ENCODE results near the gene TESMIN.
A peak's percentile ranks its signal among the peaks of the same experiment; 100 is the strongest.

The TESMIN gene

GRCh38 chr11:68673306-68673945 is 77.9 kb downstream of the TESMIN start:
- TF ChIP-seq EZH2phosphoT487 (IDR thresholded peaks at IDR 0.05; ENCODE audit: low read length) (no peak), EZH2 (optimal IDR thresholded peaks at IDR 0.05; ENCODE audit: low read depth, low read length) (no peak), CTCF (IDR thresholded peaks at IDR 0.05; ENCODE audit: low read length) (no peak)
- H3K9me3 ChIP-seq (replicated peaks; ENCODE audit: insufficient read depth, low read length): no peaks in the 10 kb centered on the region
- H4K20me1 ChIP-seq (ENCODE audit: insufficient read depth, low read length): no peaks in the 10 kb centered on the region
- H3K9me2 ChIP-seq (replicated peaks; ENCODE audit: insufficient read depth, low read length): no peaks in the 10 kb centered on the region
- no peak overlapping the region for H3K4me2 ChIP-seq (ENCODE audit: low read depth, low read length)
- no peak overlapping the region for H3K4me3 ChIP-seq (ENCODE audit: low read length)
- peaks cover 32% of the 10 kb centered on the region for H3K27me3 ChIP-seq (replicated peaks; ENCODE audit: insufficient read depth, low read length)
- H2AFZ ChIP-seq (ENCODE audit: low read length): no peak overlapping the region
- DNase-seq: no peak
- no peak overlapping the region for H3K9ac ChIP-seq (ENCODE audit: low read length)
- no peak overlapping the region for H3K27ac ChIP-seq (ENCODE audit: low read length)
- H3F3A ChIP-seq (ENCODE audit: insufficient read depth, low read length): no peaks in the 10 kb centered on the region
- H3K79me2 ChIP-seq (ENCODE audit: low read length): no peaks in the 10 kb centered on the region
- H3K36me3 ChIP-seq (replicated peaks; ENCODE audit: insufficient read depth, low read length): no peaks in the 10 kb centered on the region
- H3K4me1 ChIP-seq (ENCODE audit: low read length): peaks cover 10% of the 10 kb centered on the region

GRCh38 chr11:68670208-68670992 is 80.9 kb downstream of the TESMIN start:
- no peak for DNase-seq
- peaks cover 33% of the 10 kb centered on the region for H3K27me3 ChIP-seq (replicated peaks; ENCODE audit: insufficient read depth, low read length)
- H3K4me1 ChIP-seq (ENCODE audit: low read length): peaks cover 10% of the 10 kb centered on the region
- no peaks in the 10 kb centered on the region for H3K9me3 ChIP-seq (replicated peaks; ENCODE audit: insufficient read depth, low read length)
- no peaks in the 10 kb centered on the region for H3K79me2 ChIP-seq (ENCODE audit: low read length)
- peak overlapping the region; percentile 27; the same call in 1 of the 2 replicates for H3K4me3 ChIP-seq (ENCODE audit: low read length)
- no peaks in the 10 kb centered on the region for H3K9me2 ChIP-seq (replicated peaks; ENCODE audit: insufficient read depth, low read length)
- H3F3A ChIP-seq (ENCODE audit: insufficient read depth, low read length): no peaks in the 10 kb centered on the region
- H3K4me2 ChIP-seq (ENCODE audit: low read depth, low read length): peak overlapping the region; percentile 62
- H4K20me1 ChIP-seq (ENCODE audit: insufficient read depth, low read length): no peaks in the 10 kb centered on the region
- no peaks in the 10 kb centered on the region for H3K36me3 ChIP-seq (replicated peaks; ENCODE audit: insufficient read depth, low read length)
- H3K9ac ChIP-seq (ENCODE audit: low read length): no peak overlapping the region
- peak overlapping the region; percentile 67; the same call in 1 of the 2 replicates for H2AFZ ChIP-seq (ENCODE audit: low read length)
- H3K27ac ChIP-seq (ENCODE audit: low read length): no peak overlapping the region
- TF ChIP-seq CTCF (IDR thresholded peaks at IDR 0.05; ENCODE audit: low read length) (no peak), EZH2 (optimal IDR thresholded peaks at IDR 0.05; ENCODE audit: low read depth, low read length) (no peak), EZH2phosphoT487 (IDR thresholded peaks at IDR 0.05; ENCODE audit: low read length) (no peak)

- H3K9me2 ChIP-seq (replicated peaks; ENCODE audit: insufficient read depth, low read length): no peaks in the 10 kb centered on the region
- peak; percentile 18 for DNase-seq
- H2AFZ ChIP-seq (ENCODE audit: low read length): peak overlapping the region; percentile 67
- TF ChIP-seq EZH2 (optimal IDR thresholded peaks at IDR 0.05; ENCODE audit: low read depth, low read length) (no peak), CTCF (IDR thresholded peaks at IDR 0.05; ENCODE audit: low read length) (no peak), EZH2phosphoT487 (IDR thresholded peaks at IDR 0.05; ENCODE audit: low read length) (no peak)
- peak overlapping the region; percentile 62 for H3K4me2 ChIP-seq (ENCODE audit: low read depth, low read length)
- no peaks in the 10 kb centered on the region for H3F3A ChIP-seq (ENCODE audit: insufficient read depth, low read length)
- peak overlapping the region; percentile 27; the same call in 1 of the 2 replicates for H3K4me3 ChIP-seq (ENCODE audit: low read length)
- no peak overlapping the region for H3K9ac ChIP-seq (ENCODE audit: low read length)
- H3K27ac ChIP-seq (ENCODE audit: low read length): no peak overlapping the region
- no peaks in the 10 kb centered on the region for H4K20me1 ChIP-seq (ENCODE audit: insufficient read depth, low read length)
- no peaks in the 10 kb centered on the region for H3K79me2 ChIP-seq (ENCODE audit: low read length)
- H3K9me3 ChIP-seq (replicated peaks; ENCODE audit: insufficient read depth, low read length): no peaks in the 10 kb centered on the region
- no peaks in the 10 kb centered on the region for H3K36me3 ChIP-seq (replicated peaks; ENCODE audit: insufficient read depth, low read length)
- peaks cover 10% of the 10 kb centered on the region for H3K4me1 ChIP-seq (ENCODE audit: low read length)
- peaks cover 39% of the 10 kb centered on the region for H3K27me3 ChIP-seq (replicated peaks; ENCODE audit: insufficient read depth, low read length)
Measured at GRCh38 chr11:68669301-68670090, 81.8 kb downstream of the TESMIN start.
